ENCODE data around the gene PPP2R5C.
"Not testable (repeated sequence)": the region's sequence is repeated elsewhere in the genome, so short reads cannot be mapped to it uniquely, and the experiment has no call there.

PPP2R5C gene

DNA sequence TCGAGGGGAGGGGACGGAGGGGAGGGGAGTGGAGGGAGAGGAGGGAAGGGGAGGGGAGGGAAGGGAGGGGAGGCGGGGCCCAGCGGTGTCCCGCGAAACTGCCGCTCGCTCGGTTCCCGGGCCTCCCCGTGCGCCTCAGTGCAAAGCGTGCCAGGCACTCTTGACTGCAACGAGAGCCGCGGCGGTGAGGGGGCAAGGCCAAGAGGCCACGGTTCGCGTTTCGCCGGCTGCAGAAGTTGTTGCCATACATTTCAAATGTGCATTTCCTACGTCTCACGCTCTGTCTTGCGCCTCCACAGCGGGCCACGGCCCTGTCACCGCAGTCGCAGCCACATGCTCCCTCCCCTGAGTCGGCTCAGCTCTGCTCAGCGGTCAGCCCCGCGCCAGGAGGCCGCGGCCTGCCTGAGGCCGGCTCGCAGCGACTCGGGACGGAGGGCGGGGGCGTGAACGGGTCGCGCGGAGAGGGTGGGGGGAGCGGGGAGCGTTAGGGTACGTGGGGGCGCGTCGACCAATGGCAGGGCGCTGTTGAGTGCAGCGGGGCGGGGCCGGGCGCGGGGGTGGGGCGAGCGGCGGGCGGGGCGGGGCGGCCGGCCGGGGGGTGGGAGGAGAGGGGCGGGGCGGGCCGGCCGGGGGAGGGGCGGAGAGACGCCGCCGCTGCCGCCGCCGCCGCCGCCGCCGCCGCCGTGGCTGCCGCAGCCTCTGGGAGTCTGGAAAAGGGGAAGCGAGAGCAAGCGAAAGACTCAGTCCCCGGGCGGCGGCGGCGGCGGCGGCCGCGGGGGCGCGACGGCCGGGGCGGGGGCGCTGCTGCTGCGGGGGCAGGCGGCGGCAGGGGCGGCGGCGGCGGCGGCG lies at the start of gene PPP2R5C:
TSS of gene PPP2R5C (plus strand) at position 678 of the 849 bp plus-strand sequence. CDS start 185 bp downstream, outside the sequence.
- DNase-seq (ENCODE audit: low read depth): peak; percentile 62

DNA sequence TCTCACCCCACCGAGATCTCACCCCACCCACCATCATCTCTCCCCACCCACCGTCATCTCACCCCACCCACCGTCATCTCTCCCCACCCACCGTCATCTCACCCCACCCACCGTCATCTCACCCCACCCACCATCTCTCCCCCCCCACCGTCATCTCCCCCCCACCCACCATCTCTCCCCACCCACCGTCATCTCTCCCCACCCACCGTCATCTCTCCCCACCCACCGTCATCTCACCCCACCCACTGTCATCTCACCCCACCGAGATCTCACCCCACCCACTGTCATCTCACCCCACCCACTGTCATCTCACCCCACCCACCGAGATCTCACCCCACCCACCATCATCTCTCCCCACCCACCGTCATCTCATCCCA lies 49.7 kb upstream of the PPP2R5C start:
- not testable (repeated sequence) for DNase-seq (ENCODE audit: low read depth)

DNA sequence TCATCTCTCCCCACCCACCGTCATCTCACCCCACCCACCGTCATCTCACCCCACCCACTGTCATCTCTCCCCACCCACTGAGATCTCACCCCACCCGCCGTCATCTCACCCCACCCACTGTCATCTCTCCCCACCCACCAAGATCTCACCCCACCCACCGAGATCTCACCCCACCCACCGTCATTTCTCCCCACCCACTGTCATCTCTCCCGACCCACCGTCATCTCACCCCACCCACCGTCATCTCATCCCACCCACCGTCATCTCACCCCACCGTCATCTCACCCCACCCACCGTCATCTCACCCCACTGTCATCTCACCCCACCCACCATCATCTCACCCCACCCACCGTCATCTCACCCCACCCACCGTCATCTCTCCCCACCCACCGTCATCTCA lies 49.2 kb upstream of the PPP2R5C start:
- not testable (repeated sequence) for DNase-seq (ENCODE audit: low read depth)

DNA sequence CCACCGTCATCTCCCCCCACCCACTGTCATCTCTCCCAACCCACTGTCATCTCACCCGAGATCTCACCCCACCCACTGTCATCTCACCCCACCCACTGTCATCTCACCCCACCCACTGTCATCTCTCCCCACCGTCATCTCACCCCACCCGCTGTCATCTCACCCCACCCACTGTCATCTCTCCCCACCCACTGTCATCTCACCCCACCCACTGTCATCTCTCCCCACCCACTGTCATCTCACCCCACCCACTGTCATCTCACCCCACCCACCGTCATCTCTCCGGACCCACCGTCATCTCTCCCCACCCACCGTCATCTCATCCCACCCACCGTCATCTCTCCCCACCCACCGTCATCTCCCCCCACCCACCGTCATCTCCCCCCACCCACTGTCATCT lies 48.4 kb upstream of the PPP2R5C start:
- DNase-seq (ENCODE audit: low read depth): not testable (repeated sequence)

DNA sequence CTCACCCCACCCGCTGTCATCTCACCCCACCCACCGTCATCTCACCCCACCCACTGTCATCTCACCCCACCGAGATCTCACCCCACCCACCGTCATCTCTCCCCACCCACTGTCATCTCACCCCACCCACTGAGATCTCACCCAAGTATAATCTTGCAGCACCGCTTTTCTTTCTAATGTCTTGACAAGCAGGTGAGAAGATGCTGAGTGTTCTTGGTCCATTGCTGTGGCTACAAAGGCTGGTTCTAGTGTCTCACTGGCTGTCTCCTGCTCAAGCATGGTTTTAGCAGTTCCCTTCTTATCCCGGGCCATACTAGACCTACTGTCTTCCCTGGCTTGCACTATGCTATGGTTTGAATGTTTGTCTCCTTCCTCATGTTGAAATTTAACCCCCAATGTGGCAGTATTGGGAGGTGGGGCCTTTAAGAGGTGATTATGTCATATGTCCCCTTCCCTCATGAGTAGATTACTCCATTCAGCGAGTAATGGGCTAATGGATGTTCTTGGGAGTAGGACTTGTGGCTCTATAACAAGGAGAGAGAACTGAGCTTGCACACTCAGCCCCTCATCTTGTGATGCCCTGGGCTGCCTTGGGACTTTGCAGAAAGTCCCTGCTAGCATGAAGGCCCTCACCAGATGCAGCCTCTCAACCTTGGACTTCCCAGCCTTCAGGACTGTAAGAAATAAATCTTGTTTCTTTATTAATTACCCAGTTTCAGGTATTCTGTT lies 47.7 kb upstream of the PPP2R5C start:
- no peak for DNase-seq (ENCODE audit: low read depth)

DNA sequence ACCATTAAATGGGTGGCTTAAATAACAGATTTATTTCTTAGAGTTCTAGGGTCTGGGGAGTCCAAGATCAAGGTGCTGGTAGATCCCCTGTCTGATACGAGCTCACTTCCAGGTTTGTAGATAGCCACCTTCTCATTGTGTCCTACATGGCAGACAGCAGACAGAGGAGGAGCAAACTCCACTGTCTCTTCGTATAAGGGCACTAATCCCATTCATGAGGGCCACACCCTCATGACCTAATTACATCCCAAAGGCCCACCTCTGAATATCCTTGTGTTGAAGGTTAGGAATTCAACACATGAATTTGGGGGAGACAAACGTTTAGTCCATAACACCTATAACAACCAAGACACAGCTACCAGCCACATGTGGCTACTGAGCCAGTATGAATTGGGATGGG lies 47.1 kb upstream of the PPP2R5C start:
- DNase-seq (ENCODE audit: low read depth): no peak

DNA sequence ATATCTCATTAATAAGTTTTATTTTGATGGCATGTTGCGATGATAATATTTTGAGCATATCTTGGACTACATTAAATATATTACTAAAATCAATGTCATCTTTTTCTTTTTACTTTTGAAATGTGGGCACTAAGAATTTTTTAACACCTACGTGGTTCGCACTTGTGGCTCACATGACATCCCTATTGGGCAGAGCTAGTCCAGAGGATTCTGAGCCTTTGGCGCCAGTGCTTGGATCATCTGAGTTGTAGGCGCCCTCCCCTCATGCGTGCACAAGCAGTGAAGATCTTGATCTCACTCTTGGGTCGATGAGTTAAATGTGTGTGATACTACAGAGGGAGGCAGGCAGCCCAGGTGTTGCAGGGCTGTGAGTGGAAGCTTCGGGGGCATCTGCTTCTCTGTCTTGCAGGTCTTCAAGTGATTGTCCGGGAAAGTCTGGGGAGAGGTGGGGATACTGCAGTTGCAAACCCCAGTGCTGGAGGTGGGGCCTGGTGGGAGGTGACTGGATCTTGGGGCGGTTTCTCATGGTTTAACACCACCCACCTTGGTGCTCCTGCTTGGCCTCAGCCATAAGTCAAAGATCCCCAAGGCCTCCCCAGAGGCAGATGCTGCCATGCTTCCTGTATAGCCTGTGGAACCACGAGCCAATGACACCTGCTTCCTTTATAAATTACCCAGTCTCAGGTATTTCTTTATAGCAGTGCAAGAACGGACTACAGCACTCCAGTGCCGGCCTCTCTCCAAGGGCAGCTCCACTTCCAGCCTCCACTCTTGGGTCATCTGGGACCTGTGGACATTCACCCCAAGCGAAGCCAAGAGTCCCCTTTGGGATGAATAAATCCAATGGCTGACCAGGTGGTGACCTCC lies 46.1 kb upstream of the PPP2R5C start:
- DNase-seq (ENCODE audit: low read depth): no peak

DNA sequence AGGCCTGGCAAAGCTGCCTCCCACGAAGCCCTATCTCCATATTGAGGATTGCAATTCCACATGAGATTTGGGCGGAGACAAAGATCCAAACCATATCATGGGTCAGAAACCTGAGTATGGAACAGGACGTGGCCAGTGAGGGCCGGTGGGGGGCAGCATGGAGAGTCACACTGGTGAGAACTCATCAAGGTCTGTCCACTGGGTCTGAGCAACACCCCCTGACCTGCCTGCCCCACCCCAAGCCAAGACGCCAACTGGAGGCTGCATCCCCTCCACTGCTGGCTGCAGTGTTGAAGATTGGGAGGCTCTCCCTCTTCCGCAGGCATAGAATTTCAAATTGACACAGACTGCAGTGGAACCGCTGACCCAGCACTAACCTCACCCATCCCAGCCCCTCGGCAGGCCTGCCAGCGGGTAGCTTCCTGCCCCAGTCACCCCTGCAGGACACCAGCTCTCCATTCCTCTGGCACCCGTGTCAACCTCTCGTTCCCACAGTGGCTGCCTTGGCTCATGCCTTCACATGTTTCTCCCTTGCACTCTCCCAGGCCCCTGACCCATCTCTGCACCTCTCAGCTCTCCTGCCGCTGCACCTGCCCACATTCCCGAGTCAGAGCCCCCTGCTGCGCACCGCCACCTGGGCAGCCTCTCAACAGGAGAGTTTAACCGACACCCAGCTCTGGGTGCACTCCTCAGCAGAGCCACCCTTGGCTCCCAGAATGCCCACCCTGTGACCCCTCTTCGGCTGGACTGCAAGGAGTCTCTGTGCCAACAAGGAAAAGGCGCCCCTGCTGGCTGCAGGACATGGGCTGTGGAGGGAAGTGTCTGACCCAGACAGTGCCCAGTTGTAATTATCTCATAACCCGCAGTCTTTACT lies 45.2 kb upstream of the PPP2R5C start:
- DNase-seq (ENCODE audit: low read depth): no peak

DNA sequence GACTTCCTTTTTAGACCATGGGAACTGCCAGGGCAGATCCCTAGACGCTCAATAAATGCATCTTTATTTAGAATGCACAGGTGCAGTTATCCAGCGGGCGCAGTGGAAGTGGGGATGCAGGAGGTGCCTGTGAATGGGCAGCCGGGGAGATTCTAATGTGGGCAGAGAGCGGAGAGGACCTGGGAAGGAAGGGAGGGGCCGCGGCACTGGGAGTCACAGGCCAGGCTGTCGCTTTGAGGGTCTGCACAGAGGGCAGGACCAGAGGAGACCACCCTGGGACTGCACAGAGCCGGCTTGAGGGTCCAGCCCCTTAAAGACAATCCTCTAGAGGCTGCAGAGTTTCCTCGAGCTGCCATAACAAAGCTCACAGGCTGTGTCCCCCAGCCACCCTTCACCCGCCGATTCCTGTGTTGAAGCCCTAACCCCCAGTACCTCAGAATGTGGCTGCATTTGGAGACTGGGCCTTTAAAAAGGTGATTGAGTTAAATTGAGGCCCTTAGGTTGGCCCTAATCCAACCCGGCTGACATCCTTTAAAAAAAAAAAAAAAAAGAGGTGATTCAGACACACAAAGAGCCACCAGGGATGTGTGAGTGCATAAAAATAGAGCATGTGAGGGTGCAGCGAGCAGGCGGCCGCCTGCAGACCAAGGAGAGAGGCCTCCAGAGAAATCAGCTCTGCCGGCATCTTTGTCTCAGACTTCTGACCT lies 44.4 kb upstream of the PPP2R5C start:
- no peak for DNase-seq (ENCODE audit: low read depth)

DNA sequence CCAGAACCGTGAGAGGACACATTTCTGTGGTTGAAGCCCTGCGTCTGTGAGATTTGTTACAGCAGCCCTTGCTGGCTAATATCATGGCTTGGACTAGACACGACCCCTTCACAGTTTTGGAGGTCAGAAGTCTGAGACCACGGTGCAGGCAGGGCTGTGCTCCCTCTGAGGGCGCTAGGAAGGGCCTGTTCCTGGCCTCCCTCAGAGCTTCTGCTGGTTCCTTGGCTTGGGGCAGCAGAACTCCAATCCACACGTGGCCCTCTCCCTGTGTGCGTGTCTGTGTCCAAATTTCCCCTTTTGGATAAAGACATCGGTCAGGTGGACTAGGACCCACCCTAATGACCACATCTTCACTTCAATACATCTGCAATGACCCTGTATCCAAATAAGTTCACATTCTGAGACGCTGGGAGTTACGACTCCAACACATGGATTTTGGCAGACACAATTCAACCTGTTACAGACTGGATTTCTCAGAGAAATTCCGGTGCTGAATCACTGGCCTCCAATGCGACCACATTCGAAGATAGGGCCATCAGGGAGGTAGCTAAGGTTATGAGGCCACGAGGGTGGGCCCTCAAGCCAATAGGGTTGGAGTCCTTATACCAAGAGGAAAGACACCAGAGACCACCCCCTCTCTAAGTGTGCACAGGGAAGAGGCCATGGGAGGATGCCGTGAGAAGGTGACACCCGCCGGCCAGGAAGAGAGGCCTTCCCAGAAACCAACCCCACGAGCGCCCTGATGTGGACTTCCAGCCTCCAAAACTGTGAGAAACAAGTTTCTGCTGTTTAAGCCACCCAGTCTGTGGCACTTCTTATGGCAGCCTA lies 43.6 kb upstream of the PPP2R5C start:
- no peak for DNase-seq (ENCODE audit: low read depth)

DNA sequence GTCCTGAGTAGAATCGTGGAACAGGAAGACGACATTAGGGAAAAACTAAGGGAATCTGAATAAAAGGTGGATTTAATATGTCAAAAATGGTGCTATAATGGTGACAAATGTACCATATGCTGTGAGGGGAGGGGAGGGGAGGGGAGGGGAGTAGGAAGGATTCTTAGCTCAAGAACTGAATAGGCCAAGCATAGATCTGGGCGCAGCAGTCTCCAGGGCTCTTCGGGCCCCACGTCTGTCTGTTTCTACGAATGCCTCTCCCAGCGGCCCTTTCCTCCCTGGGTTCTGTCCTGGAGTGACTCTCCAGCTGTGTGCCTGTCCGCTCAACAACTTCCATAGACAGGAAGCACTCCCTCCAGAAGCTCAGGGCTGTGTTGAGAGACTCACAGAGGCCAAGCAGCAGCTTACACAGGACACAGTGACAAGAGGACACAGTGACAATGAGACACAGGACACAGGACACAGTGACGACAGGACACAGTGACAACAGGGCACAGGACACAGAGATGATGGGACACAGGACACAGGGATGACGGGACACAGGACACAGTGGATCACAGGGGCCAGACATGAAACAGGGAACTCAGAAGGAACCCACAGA lies 42.4 kb upstream of the PPP2R5C start:
- DNase-seq (ENCODE audit: low read depth): no peak

DNA sequence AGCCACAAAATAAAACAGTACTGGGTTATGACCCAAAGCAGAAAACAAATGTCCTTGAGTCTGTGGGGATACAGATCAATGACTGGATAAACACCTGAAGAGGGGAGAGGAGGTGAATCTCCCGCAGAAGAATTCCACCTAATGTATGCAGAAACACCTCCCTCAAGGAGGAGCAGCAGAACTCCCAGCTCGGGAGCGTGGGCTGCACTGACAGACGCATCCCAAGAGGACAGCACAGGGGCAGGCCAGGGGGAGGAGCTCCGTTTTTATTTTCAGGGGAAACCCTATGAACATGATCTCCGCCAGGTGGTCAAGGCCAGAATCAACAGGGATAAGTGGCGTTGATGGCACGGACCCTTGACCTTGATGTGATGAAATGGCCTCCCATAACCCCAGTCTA lies 41.8 kb upstream of the PPP2R5C start:
- no peak for DNase-seq (ENCODE audit: low read depth)

DNA sequence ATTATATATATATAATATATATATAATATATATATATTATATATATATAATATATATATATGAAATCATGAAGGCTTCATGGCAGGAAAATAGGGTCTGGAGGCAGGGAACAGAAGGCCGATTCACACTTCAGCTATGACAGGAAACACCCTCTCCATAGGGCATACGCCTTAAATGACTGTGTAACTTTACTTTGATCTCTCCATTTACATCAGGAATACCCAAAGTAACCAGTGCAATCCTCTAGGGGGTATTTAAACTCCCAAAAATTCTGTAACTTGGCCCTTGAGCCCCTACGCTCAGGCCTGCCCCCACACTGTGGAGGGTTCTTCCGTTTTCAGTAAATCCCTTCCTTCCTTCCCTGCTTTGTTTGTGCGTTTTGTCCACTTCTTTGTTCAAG lies 40.4 kb upstream of the PPP2R5C start:
- no peak for DNase-seq (ENCODE audit: low read depth)

DNA sequence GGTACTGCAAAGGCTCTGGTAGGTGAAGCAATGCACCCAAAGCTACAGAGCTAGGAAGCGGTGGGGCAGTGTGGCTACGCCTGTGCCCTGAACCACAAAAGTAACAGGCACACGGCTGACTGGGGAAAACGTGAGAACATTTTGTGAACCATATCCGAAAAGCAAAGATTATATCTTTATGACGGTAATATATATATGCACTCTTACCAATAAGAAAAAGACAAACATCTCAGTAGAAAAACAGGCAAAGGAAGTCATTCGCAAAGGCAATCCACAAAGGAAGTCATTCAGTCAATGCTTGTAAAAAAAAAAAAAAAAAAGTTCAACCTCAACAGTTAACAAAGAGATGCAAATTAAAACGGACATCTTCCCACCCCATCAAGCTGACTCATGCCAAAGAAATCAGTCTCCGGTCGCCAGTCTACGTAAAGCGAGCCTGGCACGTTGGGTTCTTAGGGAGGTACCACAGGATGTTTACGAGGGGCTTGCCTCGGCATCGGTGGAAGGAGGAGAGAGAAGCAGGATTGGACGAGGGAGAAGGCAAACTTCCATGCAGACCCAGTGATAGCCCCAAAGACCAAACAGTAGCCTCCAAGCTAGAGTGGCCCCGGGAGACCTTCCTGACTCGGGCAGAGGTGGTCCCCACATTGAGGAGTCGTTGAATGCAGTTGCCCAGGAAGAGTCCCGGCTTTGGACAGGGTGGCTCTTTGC lies 39.4 kb upstream of the PPP2R5C start:
- DNase-seq (ENCODE audit: low read depth): no peak

DNA sequence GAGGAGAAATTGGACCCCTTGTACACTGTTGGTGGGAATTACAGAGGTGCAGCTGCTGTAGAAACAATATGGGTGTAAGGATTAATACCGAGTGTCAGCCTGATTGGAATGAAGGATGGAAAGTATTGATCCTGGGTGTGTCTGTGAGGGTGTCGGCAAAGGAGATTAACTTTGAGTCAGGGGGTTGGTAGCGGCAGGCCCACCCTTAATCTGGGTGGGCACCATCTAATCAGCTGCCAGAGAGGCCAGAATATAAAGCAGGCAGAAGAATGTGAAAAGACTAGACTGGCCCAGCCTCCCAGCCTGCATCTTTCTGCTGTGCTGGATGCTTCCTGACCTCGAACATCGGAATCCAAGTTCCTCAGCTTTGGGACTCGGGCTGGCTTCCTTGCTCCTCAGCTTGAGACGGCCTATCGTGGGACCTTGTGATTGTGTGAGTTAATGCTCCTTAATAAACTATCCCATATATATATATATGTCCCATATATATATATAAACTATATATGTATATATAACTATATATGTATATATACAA lies 38.4 kb upstream of the PPP2R5C start:
- DNase-seq (ENCODE audit: low read depth): no peak

DNA sequence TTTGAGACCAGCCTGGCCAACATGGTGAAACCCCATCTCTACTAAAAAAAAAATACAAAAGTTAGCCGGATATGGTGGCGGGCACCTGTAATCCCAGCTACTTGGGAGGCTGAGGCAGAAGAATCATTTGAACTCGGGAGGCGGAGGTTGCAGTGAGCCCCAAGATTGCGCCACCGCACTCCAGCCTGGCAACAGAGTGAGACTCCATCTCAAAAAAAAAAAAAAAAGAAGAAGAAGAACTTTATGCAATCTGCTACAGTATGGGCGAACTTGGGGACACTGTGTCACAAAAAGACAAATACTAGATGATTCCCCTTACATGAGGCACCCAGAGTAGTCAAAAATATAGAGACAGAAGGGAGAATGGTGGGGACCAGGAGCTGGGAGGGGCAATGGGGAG lies 35.9 kb upstream of the PPP2R5C start:
- not testable (repeated sequence) for DNase-seq (ENCODE audit: low read depth)

DNA sequence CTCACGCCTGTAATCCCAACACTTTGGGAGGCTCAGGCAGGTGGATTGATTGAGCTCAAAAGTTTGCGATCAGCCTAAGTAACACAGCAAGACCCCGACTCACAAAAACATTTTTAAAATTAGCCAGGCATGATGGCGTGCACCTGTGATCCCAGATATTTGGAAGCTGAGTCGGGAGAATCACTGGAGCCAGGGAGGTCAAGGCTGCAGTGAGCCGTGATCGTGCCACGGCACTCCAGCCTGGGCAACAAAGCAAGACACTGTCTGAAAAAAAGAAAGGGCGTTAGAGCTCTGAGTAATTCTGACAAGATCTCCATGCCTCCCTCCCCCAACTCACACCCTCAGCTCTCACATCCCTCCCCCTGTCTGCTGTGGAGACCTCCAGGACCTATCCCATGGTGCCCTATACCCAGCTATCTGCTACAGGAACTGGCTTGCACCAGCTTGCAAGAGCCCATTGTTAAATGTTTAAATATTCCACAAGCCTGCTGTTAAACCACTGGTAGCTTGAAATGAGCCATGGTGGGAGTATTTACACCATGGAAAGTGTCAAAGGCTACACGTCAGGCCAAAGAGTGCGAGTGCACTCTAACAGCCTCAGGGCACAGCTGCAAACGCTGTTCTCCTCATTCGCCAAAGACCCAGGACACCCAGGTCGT lies 35.1 kb upstream of the PPP2R5C start:
- no peak for DNase-seq (ENCODE audit: low read depth)

DNA sequence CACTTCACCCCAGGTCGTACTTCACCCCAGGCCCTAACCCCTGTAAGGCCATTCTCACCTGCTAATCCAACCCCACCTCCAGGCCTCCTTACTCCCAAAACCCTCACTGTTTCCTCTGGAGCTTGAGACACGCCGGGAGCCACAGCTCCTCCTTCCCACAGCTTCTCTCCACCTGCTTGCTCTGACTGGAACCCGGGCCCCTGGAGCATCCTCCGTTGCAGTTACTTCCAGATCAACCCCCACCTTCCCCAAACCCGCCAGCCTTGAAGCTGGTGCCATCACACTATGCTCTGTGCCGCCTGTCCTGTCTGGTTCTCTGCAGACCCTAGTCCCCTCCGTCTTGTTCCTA lies 34.6 kb upstream of the PPP2R5C start:
- no peak for DNase-seq (ENCODE audit: low read depth)
